ENCODE data around the gene ZNF132. TPM values are rescaled to one million over a fixed set of nuclear protein-coding genes. Genes with fewer than 3 reads are reported as not detected.

ZNF132 gene
- total RNA-seq, 2 donors from 2014 or later, result 3.4 to 5.9 TPM

DNA sequence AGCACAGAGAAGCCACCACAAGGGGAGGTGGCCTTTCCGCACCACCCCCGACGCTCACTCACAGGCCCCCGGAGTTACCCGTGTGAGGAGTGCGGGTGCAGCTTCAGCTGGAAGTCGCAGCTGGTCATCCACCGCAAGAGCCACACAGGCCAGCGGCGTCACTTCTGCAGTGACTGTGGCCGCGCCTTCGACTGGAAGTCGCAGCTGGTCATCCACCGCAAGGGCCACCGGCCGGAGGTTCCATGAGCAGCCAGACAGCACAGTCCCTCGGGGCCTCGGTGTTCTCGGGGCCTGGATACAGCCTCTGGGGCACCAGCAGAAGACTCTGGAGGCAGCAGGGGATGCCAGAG, 40.5 kb upstream of the ZNF132 start:
- DNase-seq (no peak), ATAC-seq (no peak)
- Histone ChIP-seq H3K36me3 (replicated peaks in 1 of 2; ENCODE audit: insufficient read depth in 1 of 2, low read depth in 2 of 2) (no peaks in the 10 kb centered on the region), H3K4me3 (no peak overlapping the region), H3K27ac (no peak overlapping the region), H3K9me3 (no peaks in the 10 kb centered on the region), H3K27me3 (no peaks in the 10 kb centered on the region), H3K4me1 (peaks cover 14% of the 10 kb centered on the region)
- intact Hi-C loops (cut with DNase I), result no loop called here
- 89 to 95% methylated on average over 3 to 20 of the region's 20 CpGs for WGBS, 2 donors
- TF ChIP-seq CTCF (IDR thresholded peaks at IDR 0.05), result no peak
- no peak for TF ChIP-seq POLR2A (IDR thresholded peaks at IDR 0.05)

- H3K27ac ChIP-seq, result no peak overlapping the region
- no peaks in the 10 kb centered on the region for H3K36me3 ChIP-seq (replicated peaks in 1 of 2; ENCODE audit: insufficient read depth in 1 of 2, low read depth in 2 of 2)
- H3K4me1 ChIP-seq, result peaks cover 19% of the 10 kb centered on the region
- WGBS, 2 donors, result 87% methylated on average over 23 of the region's 28 CpGs; no CpG with 5 or more reads in 1 of the 2 donors
- DNase-seq (no peak), ATAC-seq (no peak)
- H3K27me3 ChIP-seq, result no peaks in the 10 kb centered on the region
- no peak overlapping the region for H3K4me3 ChIP-seq
- TF ChIP-seq CTCF (IDR thresholded peaks at IDR 0.05) (no peak), POLR2A (IDR thresholded peaks at IDR 0.05) (no peak)
- intact Hi-C loops (cut with DNase I), result no loop called here
- H3K9me3 ChIP-seq, result no peaks in the 10 kb centered on the region
Observed at GRCh38 chr19:58479736-58480480, 40.0 kb upstream of the ZNF132 start.

- TF ChIP-seq POLR2A (IDR thresholded peaks at IDR 0.05) (no peak), CTCF (IDR thresholded peaks at IDR 0.05) (no peak)
- ATAC-seq (no peak), DNase-seq (no peak)
- Histone ChIP-seq H3K27me3 (no peaks in the 10 kb centered on the region), H3K36me3 (replicated peaks in 1 of 2; ENCODE audit: insufficient read depth in 1 of 2, low read depth in 2 of 2) (no peaks in the 10 kb centered on the region), H3K27ac (no peak overlapping the region), H3K9me3 (no peaks in the 10 kb centered on the region), H3K4me1 (peaks cover 22% of the 10 kb centered on the region), H3K4me3 (no peak overlapping the region)
- WGBS, 2 donors, result 85 to 89% methylated on average over 4 to 7 of the region's 7 CpGs
- intact Hi-C loops (cut with DNase I), result no loop called here
Observed at GRCh38 chr19:58479303-58479702, 39.4 kb upstream of the ZNF132 start.

GRCh38 chr19:58477871-58478270, 37.9 kb upstream of the ZNF132 start:
- Histone ChIP-seq H3K9me3 (no peaks in the 10 kb centered on the region), H3K36me3 (replicated peaks in 1 of 2; ENCODE audit: insufficient read depth in 1 of 2, low read depth in 2 of 2) (no peaks in the 10 kb centered on the region), H3K4me1 (peaks cover 22% of the 10 kb centered on the region), H3K27ac (no peak overlapping the region), H3K27me3 (no peaks in the 10 kb centered on the region), H3K4me3 (no peak overlapping the region)
- ATAC-seq (no peak), DNase-seq (no peak)
- WGBS, 2 donors, result 80 to 100% methylated on average over 1 of the region's 1 CpG
- intact Hi-C loops (cut with DNase I), result no loop called here
- no peak for TF ChIP-seq CTCF (IDR thresholded peaks at IDR 0.05)
- TF ChIP-seq POLR2A (IDR thresholded peaks at IDR 0.05), result no peak

GRCh38 chr19:58477130-58477529, 37.2 kb upstream of the ZNF132 start:
- Histone ChIP-seq H3K27me3 (no peaks in the 10 kb centered on the region), H3K4me1 (peaks cover 22% of the 10 kb centered on the region), H3K27ac (peak overlapping the region in 1 of 4 donors; percentile 96), H3K4me3 (no peak overlapping the region), H3K36me3 (replicated peaks in 1 of 2; ENCODE audit: insufficient read depth in 1 of 2, low read depth in 2 of 2) (peaks cover 0 to 3% of the 10 kb centered on the region in 2 donors), H3K9me3 (no peaks in the 10 kb centered on the region)
- TF ChIP-seq POLR2A (IDR thresholded peaks at IDR 0.05) (no peak), CTCF (IDR thresholded peaks at IDR 0.05) (no peak)
- DNase-seq (no peak), ATAC-seq (no peak)
- WGBS, 2 donors, result 40 to 83% methylated on average over 2 to 13 of the region's 15 CpGs
- intact Hi-C loops (cut with DNase I), result no loop called here

All from body of pancreas (tissue), 4 donors.